ENCODE results near the gene CLDN24. TPM values are rescaled to one million over a fixed set of nuclear protein-coding genes. Genes with fewer than 3 reads are reported as not detected.

The CLDN24 gene
- total RNA-seq, 1 experiment from 2014 or later = not detected

GRCh38 chr4:183344523-183345255, 22.5 kb upstream of the CLDN24 start:
- Histone ChIP-seq H3K79me2 (ENCODE audit: insufficient read depth, low read length) (no peaks in the 10 kb centered on the region), H3K4me1 (ENCODE audit: control insufficient read depth in 1 of 2, insufficient read depth in 2 of 2, low read length in 2 of 2) (peaks cover 0 to 12% of the 10 kb centered on the region in 2 experiments; a peak in 1 of 4 replicates), H2AFZ (ENCODE audit: low read depth, low read length, poor library complexity, severe bottlenecking) (no peak overlapping the region), H3K27ac (ENCODE audit: low read depth, low read length) (no peak overlapping the region), H3K9me2 (ENCODE audit: insufficient read depth) (no peaks in the 10 kb centered on the region), H3K9me3 (ENCODE audit: control insufficient read depth in 1 of 2, insufficient read depth in 1 of 2, low read depth in 1 of 2, low read length in 2 of 2) (no peaks in the 10 kb centered on the region), H3K4me2 (ENCODE audit: low read length) (no peak overlapping the region), H3K36me3 (ENCODE audit: control insufficient read depth in 1 of 2, insufficient read depth in 2 of 2, low read length in 2 of 2) (no peaks in the 10 kb centered on the region), H3K27me3 (ENCODE audit: insufficient read depth, low read length) (no peaks in the 10 kb centered on the region), H3K4me3 (replicated peaks in 1 of 2; ENCODE audit: low read depth in 1 of 2, low read length in 2 of 2) (no peak overlapping the region), H4K20me1 (ENCODE audit: insufficient read depth) (no peaks in the 10 kb centered on the region), H3K9ac (ENCODE audit: low read length) (no peak overlapping the region)
- TF ChIP-seq CEBPB (IDR thresholded peaks at IDR 0.05; ENCODE audit: low read depth) (no peak), REST (IDR thresholded peaks at IDR 0.05; ENCODE audit: low read depth) (no peak), POLR2A (IDR thresholded peaks at IDR 0.05; ENCODE audit: borderline replicate concordance, extremely low read depth, insufficient read depth, insufficient read length) (no peak), ZNF274 (IDR thresholded peaks at IDR 0.05; ENCODE audit: low read depth, low read length) (no peak), ZBTB33 (IDR thresholded peaks at IDR 0.05; ENCODE audit: extremely low read depth, insufficient replicate concordance, low read length) (no peak), FOSL1 (IDR thresholded peaks at IDR 0.05; ENCODE audit: low read depth) (no peak), SIN3A (IDR thresholded peaks at IDR 0.05; ENCODE audit: low read depth) (no peak), RAD21 (IDR thresholded peaks at IDR 0.05; ENCODE audit: low read depth) (no peak), EGR1 (IDR thresholded peaks at IDR 0.05; ENCODE audit: low read depth) (no peak), YY1 (IDR thresholded peaks at IDR 0.05; ENCODE audit: extremely low read depth, insufficient replicate concordance, low read depth, low read length) (no peak), ATF3 (IDR thresholded peaks at IDR 0.05) (no peak), CBX3 (IDR thresholded peaks at IDR 0.05; ENCODE audit: low read depth) (no peak)
- no peak for DNase-seq (ENCODE audit: low read depth, low spot score)
- no peak for ATAC-seq
- ChIA-PET POLR2A (no interaction called here), CTCF (no interaction called here), RAD21 (ENCODE audit: low non-redundant PET in 1 of 2, low total read pairs in 2 of 2, uncharacterized antibody in 2 of 2, unreplicated experiment in 2 of 2) (no interaction called here)
- intact Hi-C loops (cut with micrococcal nuclease) = no loop called here
- no TSS peak for BruUV-seq (replicated peaks)
